H54 (cell line): ENCODE results near the gene PROB1.

Experiments used
- DNase-seq: peaks from one replicate; pipeline ENCODE4 v3.0.0; 2011; ENCODE audit warnings: low spot score, mixed read lengths; ENCODE audit not compliant: insufficient read length
- FAIRE-seq: peaks from 3 replicates; lab custom pipeline; 2011; peaks lifted over from hg19 to GRCh38; lab: Jason Lieb, UNC
- POLR2A ChIP-seq: IDR thresholded peaks from 2 replicates; pipeline ENCODE4 v1.6.1; 2011; ENCODE audit warnings: low read depth, mild to moderate bottlenecking, low read length

The PROB1 gene

GRCh38 chr5:139382807-139383206 lies 12.1 kb downstream of the PROB1 start:
- DNase-seq (no peak), FAIRE-seq (no peak)
- no peak for TF ChIP-seq POLR2A

DNA sequence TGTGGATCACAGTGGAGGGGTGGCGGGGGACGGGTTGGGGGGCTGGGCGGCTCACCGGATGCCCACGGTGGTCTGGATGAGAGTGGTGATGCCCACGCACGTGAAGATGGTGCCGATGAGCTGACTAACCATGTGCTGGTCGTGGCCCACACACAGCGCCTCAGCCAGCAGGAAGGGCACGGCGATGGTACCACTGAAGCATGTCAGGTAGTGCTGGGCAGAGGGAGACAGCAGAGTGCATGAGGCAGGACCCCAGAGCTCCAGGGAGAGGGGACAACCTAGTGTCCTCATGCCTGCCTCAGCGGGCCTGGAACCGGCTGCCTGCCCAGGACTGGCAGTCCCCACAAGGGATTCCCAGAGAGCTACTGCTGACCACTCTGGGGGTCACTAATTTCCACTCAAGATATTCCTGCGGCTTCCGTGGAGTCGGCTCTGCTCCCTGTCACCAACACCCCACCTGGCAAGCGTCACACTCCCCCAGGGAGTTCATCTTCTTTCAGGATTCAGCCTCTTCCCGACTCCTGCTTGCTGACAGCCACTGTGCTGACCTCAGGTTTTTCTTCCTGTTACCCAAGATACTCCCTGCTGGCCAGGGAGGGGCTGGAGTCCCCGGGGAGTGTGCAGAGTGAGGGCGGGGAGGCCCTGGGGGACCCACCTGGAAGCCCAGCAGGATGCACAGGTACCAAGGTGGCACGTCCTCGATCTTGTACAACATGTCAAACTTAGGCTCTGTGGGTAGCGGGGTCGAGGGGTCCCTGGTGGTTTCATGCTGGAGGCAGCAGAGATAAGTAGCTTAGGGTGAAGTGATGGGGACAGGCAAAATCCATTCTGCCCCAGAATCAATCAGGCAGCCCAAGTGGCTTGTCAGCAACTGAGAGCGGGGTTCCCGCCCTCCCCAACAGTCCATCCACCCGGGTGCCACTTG lies 12.8 kb downstream of the PROB1 start:
- DNase-seq (no peak), FAIRE-seq (no peak)
- no peak for TF ChIP-seq POLR2A

DNA sequence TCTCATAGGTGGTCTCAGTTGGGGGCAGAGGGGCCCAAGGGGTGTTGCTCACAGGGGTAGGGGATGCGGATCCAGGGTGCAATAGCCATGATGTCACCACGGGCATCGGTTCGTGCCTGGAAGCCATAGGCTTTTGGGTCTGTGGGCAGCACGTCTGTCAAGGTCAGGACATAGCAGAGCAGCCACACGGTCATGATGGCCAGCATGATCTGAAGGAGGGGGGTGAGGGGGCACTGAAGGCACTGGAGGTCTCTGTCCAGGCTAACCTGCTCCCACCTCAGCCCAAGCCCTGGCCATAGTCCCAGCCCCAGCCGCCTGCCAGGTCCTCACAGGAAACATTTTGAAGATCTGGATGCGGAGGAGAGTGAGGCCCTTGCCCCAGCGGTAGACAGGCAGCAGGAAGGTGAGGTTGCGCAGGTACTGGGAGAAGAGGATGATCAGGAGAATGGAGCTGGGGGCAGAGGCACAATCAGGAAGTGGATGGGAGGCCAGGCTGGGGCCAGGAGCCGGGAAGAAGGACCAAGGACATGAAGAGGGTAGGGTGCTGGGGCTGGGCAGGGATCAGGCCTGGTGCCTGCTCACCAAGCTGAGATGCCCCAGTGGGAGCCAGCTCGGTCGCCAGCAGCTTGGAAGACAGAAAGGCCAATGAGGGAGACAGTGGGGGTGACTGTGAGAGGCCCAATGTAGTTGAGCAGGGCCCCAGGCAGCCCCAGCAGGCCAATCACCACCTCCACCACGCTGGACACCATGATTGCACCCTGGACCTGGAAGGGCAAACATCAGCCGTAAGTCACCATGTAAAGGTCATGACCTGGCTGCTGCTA lies 15.1 kb downstream of the PROB1 start:
- no peak for TF ChIP-seq POLR2A
- DNase-seq, result no peak
- no peak for FAIRE-seq

DNA sequence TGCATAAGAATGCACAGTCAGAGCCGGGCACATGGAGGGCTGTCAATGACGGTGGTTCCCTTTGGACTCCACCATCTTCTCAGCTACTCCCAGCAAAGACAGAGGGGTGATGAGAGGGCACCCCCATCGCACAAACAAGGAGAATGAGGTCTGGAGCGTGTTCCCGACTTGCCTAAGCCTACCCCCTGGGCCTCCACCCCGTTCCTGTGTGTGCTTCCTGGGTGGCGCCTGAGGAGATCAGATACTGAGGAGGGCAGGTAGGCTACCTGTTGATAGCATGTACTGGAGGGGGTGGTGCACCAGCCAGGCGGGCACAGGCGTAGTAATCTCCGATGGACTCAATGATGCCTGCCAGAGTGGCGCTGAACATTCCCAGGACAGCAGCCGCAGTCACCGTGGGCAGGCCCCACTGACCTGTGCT lies 16.0 kb downstream of the PROB1 start:
- no peak for DNase-seq
- FAIRE-seq, result no peak

DNA sequence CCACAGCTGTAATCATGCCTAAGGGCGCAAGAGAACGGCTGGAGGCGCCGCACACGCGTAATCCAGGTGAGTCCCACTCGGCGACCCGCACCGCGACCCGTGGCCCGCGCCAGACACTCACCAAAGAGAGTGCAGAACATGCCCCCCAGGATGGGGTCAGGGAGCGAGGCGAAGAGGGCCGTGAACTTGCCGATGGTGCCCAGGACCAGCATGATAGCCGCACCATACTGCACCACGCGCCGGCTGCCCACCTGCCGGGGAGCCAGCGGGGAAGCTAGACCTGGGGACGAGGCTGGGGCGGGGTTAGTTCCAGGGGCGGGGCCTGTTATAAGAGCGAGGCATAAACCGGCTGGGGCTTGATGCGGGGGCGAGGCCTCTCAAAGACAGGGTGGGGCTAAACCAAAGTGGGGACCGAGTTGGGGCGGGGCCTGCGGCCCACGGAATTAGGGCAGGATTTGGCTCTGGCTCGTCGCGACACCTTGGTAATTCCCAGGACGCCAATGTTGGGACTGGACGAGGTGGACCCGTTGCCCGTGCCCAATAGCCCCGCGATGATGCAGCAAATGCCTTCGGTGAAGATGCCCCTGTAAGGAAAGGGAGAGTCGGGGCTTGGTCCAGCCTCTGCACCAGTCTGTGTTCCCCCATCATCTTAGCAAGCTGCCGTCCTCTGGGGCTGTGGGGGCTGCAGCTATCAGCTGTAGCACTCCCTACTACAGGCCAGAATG lies 16.6 kb downstream of the PROB1 start:
- FAIRE-seq (no peak), DNase-seq (no peak)
- TF ChIP-seq POLR2A, result no peak

More for the DNA sequence above, 16.0 kb downstream of the PROB1 start:
- TF ChIP-seq POLR2A, result no peak

GRCh38 chr5:139377226-139377625 lies 17.7 kb downstream of the PROB1 start:
- DNase-seq (no peak), FAIRE-seq (no peak)
- no peak for TF ChIP-seq POLR2A

GRCh38 chr5:139376364-139376763 lies 18.5 kb downstream of the PROB1 start:
- FAIRE-seq (no peak), DNase-seq (no peak)
- no peak for TF ChIP-seq POLR2A

- no peak for DNase-seq
- TF ChIP-seq POLR2A, result no peak
- no peak for FAIRE-seq
These were observed 20.0 kb downstream of the PROB1 start for GRCh38 chr5:139374909-139375308.

- FAIRE-seq (no peak), DNase-seq (no peak)
- no peak for TF ChIP-seq POLR2A
These were observed 23.1 kb downstream of the PROB1 start for GRCh38 chr5:139371482-139372435.

- FAIRE-seq (no peak), DNase-seq (no peak)
- no peak for TF ChIP-seq POLR2A
These were observed 25.7 kb downstream of the PROB1 start for GRCh38 chr5:139369181-139369580.

DNA sequence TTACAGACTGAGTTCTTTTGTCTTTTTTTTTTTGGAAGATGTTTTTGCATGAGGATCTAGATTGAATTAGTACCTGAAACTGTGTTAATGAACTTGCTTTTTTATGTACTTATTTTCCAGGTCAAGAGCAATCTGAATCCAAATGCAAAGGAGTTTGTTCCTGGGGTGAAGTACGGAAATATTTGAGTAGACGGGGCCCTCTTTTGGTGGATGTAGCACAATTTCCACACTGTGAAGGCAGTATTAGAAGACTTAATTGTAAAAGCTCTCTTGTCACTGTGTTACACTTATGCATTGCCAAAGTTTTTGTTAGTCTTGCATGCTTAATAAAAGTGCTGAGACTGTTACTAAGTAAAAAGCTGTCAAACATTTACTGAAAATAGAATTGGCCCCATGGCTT lies 26.3 kb downstream of the PROB1 start:
- FAIRE-seq (no peak), DNase-seq (no peak)

GRCh38 chr5:139364466-139364865 lies 30.4 kb downstream of the PROB1 start:
- TF ChIP-seq POLR2A, result no peak
- FAIRE-seq (no peak), DNase-seq (no peak)

More for the DNA sequence above, 26.3 kb downstream of the PROB1 start:
- TF ChIP-seq POLR2A, result no peak
